Body of pancreas (tissue), 4 donors: ENCODE results near the gene ABLIM3.

ENCODE experiments used
- POLR2A ChIP-seq, 3 donors: fragments of 450-650 bp; IDR thresholded peaks; one replicate each; pipeline ENCODE4 v1.6.1; 2016; ENCODE audit warnings: antibody characterized with exemption in 3 of 3, mild to moderate bottlenecking in 2 of 3
- TF ChIP-seq, protein P1 (sequence below), 7 experiments: fragments of 450-650 bp in 4 of 7; fragments of 200-600 bp in 3 of 7; sonication (generic) in 3 of 7; IDR thresholded peaks; one replicate each; pipeline ENCODE4 v1.5.1; 2016 to 2019; ENCODE audit warnings: antibody characterized with exemption in 7 of 7

DNA sequence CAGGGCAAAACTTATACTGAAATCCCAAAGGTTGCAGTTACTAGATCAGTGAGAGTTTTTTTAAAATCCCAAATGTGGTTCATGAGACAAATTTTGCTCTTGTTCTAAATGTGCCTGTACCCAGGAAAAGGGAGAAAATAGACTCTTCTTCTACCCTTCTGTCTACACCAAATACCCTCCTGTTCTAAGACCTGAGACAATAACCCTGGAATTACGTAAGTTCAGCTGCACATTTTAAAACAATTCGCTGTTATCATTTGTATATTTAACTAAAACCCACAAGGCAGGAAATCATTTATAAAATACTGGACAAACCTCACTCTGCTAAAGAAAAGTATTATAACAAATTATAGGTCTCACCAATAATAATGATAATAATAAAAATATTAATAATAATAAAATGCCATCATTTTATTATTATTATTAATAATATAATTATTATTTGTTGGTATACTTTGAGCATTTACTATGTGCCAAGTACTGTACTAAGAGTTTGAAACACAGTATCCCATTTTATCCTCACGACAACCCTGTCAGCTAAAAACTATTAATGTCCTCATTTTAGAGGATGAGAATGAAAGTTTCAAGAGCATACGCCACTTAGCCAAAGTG, 80.5 kb downstream of the ABLIM3 start:
- TF ChIP-seq, protein P1, sequence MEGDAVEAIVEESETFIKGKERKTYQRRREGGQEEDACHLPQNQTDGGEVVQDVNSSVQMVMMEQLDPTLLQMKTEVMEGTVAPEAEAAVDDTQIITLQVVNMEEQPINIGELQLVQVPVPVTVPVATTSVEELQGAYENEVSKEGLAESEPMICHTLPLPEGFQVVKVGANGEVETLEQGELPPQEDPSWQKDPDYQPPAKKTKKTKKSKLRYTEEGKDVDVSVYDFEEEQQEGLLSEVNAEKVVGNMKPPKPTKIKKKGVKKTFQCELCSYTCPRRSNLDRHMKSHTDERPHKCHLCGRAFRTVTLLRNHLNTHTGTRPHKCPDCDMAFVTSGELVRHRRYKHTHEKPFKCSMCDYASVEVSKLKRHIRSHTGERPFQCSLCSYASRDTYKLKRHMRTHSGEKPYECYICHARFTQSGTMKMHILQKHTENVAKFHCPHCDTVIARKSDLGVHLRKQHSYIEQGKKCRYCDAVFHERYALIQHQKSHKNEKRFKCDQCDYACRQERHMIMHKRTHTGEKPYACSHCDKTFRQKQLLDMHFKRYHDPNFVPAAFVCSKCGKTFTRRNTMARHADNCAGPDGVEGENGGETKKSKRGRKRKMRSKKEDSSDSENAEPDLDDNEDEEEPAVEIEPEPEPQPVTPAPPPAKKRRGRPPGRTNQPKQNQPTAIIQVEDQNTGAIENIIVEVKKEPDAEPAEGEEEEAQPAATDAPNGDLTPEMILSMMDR (IDR thresholded peaks at IDR 0.05) = no peak
- TF ChIP-seq POLR2A (IDR thresholded peaks at IDR 0.05) = no peak
